NCI-H187 (cell line): ENCODE measurements around the gene CACNA1G.

Source experiments
- DNase-seq, 2 experiments: peaks; one replicate each; lab custom pipeline; 2025; lab: John Stamatoyannopoulos, UW

Gene CACNA1G

GRCh38 chr17:50632637-50633036, 72.1 kb downstream of the CACNA1G start:
- no peak for DNase-seq

DNA sequence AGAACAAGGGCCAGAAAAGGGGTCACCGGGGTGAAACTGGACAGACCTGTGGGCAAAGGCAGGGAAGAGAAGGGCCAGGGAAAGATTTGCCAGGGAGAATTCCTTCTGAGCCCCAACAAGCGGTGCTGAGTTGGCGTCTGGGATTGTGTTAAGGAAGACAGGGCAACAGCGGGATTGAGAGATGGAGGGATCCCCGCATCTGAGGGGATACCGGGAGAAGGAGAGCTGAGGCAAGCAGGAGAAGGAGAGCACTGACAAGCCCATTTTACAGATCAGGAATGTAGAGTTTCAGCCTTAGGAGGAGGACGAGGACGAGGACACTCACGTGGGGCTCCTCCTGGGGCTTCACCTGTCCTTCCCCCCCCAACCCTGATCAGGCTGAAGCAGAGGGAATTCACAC, 73.2 kb downstream of the CACNA1G start:
- DNase-seq: no peak

- DNase-seq: no peak
These were observed 73.9 kb downstream of the CACNA1G start, which contains the start of gene ABCC3 for GRCh38 chr17:50634224-50634914. Gene ABCC3 (plus strand): TSS chr17:50634881. CDS start chr17:50634937, 56 bp downstream.

- DNase-seq: no peak
These were observed 74.6 kb downstream of the CACNA1G start for GRCh38 chr17:50634915-50635731.

DNA sequence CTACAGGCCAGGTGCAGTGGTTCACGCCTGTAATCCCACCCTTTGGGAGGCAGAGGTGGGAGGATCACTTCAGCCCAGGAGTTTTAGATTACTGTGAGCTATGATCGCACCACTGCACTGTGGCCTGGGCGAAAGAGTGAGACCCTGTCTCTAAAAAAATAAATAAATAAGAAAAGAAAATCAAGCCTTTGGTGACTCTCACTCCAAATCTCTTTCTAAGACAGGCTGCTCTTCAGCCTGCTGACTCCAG, 75.1 kb downstream of the CACNA1G start:
- no peak for DNase-seq

- no peak for DNase-seq
These were observed 75.7 kb downstream of the CACNA1G start for GRCh38 chr17:50635982-50636803.

DNA sequence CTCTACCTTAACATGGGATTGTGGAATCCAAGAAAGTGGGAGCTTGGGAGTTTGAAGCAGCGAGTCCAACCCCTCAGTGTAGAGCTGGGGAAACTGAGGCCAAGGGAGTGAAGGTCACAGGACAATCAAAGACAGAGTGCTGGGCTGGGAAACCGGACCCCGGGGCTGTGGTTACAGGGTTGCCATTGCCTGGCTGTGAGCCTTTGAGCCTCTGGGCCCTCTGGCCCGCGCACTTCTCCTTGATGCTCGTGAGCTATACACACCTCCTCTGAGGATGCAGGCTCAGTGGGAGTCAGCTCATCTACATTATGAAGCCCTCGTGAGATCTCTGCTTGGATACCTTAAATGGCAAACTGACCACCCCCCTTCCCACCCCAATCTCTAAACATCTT, 76.3 kb downstream of the CACNA1G start:
- DNase-seq: no peak

- DNase-seq: no peak
These were observed 77.5 kb downstream of the CACNA1G start for GRCh38 chr17:50637829-50638605.

DNA sequence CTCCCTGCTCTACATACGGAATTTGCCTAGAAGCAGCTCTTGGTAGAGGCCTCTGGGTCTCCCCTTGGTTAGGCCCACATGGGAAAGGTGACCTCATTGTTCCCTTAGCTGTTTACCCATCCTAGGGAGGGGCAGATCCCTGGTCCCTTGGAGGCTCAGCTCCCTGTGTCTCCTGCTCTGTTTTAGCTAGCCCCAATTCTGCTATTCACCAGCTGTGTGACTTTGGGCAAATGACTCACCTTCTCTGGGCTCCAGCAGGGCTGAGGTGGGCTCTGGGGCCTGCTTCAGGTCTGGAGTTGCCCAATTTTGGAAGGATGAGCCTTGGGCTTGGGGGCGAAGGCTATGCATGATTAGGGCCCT, 78.1 kb downstream of the CACNA1G start:
- DNase-seq: no peak

GRCh38 chr17:50638966-50639713, 78.6 kb downstream of the CACNA1G start:
- DNase-seq: no peak

DNA sequence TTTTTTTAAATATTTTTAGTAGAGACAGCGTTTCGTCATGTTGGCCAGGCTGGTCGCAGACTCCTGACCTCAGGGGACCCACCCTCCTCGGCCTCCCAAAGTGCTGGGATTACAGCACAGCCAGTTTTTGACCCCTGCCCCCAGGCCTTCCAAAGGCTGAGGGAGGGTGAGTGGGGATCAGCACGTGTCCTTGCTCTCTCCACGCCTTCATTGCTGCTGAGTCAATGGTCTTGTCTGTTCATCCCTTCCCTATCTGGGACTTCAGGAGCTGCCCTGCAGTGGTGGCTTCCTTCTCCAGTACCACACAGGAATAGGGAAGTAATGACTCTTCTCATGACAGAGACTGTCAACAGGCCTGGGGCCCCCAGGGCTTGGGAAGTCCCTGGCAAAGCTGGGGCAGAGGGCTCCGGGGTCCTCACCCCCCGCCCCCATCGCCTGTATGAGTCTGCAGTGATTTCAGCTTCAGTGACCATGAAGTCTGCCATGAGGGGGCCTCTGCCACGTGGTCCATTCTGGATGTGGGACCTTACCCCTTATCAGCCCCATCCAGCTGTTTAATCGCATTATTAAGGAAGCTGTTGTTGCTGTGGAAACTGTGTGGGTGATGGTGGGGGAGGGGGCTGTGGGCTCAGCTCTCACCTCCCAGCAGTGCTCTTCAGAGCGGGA, 80.3 kb downstream of the CACNA1G start:
- DNase-seq: no peak

DNA sequence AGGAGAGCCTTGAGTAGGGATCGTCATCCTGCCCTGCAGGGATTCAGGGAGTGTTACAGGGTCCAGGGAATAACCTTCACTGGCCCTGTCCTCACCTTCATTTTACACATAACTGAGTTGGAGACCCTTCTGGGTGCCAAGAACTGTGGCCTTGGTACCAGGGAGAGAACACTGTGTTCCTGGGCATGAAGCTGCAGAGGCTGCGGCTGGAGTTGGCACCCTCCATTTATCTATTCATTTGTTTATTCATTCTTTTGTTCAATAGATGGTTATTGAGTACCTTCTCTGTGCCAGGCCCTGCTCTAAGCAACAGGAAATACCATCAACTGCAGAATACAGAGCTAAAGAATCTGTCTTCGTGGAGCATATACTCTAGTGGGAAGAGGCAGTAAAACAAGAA, 80.8 kb downstream of the CACNA1G start:
- no peak for DNase-seq

DNA sequence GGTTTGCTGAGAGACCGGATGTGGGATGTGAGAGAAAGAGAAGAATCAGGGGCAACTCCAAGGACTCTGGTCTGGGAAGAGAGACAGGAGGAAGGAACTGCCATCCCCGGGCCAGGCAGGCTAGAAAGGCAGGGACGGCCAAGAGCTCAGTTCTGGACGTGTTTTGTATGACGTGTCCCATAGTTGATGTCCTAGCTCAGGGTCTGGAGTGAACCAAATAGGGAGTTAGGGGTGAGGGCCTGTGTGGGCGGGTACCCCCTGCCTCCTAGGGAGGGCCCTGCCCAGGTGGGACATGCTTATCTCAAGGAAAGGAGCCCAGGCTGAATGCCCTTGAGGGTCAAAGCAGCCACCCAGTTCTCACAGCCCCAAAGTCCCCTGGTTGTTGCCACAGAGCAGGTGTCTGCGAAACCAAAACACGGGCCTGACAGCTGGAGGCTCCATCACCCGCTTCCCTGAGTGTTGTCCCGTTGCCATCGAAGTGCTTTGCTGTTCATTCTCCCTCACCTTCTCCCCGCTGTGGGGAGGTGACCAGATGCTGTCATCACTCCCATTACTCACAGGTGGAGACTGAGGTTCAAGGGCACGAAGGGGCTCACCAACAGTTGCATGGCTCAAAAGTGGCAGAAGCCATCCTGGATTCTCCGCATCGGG, 81.7 kb downstream of the CACNA1G start:
- DNase-seq: no peak

- DNase-seq: no peak
These were observed 82.5 kb downstream of the CACNA1G start for GRCh38 chr17:50642722-50643656.

DNA sequence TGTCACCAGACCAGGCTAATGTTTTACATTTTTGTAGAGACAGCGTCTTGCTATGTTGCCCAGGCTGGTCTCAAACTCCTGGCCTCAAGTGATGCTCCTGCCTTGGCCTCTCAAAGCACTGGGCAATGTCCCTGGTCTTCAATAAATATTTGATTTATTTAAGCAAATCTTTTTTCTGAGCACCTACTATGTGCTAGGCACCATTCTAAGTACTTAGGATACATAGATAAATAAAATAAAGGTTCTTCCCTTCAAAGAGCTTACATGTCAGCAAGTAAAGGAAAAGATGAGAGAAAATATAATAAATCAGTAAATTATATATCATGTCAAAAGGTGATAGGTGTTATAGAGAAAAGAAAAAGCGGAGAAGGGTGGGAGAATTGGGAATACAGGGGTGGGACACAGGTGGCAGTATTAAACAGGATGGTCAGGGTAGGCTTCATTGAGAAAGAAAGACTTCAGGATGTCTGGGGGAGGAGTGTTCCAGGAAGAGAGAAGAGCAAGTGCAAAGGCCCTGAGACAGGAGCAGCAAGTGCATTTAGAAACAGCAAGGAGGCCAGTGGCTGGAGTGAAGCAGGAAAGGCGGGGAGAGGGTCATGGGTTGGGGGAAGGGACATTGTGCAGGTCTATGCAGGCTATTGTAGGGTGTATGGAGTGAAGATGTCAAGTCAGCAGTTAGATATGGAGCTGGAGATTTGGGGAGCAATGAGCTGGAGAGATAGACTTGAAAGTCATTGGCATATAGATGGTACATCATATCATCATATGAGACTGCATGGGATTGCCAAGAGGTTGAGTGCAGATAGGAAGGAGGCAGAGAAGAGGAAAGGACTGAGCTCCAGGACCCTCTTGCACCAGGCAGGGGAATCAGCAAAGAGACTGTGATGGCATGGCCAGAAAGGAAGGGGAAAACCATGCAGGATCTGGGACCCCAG, 85.5 kb downstream of the CACNA1G start:
- no peak for DNase-seq

DNA sequence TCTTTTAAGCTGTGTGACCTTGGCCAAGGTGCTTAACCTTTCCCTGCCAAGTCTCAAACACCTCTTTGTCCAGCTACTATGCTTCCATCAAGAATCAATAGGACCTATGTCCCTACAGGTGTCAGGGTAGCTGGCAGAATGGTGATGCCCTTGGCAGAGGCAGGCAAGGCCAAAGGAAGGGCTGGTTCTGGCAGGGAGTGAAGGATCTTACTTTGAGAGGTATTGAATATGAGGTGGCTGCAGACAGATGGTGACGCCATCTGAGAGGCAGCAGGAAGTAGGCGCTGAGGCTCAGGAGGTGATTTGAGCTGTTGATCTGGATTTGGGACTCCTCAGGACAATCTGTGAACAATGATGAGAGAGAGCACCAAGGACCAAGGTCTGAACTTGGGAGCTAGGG, 86.7 kb downstream of the CACNA1G start:
- no peak for DNase-seq

GRCh38 chr17:50649042-50649908, 88.8 kb downstream of the CACNA1G start:
- DNase-seq: no peak
